AG04449 (cell line): ENCODE measurements around the gene COLGALT1.
"Not testable (repeated sequence)": the region's sequence is repeated elsewhere in the genome, so short reads cannot be mapped to it uniquely, and the experiment has no call there.

Experiments used
- CTCF ChIA-PET: fragments of 350-600 bp; formaldehyde crosslinking; extraction: SDS; loops from one replicate; lab custom pipeline; 2021; ENCODE audit warnings: antibody characterized with exemption; lab: Yijun Ruan, JAX
- POLR2A ChIA-PET: fragments of 400-600, 350-600 bp; formaldehyde crosslinking; extraction: SDS; loops from one replicate; lab custom pipeline; 2020; ENCODE audit warnings: antibody characterized with exemption, inconsistent platforms; lab: Yijun Ruan, JAX
- DNase-seq: peaks from one replicate; pipeline ENCODE4 v3.0.0-alpha.2; 2010; ENCODE audit warnings: low read depth, low spot score
- H3K4me3 ChIP-seq: 2 replicates; pipeline ENCODE4 v1.5.1; 2011; ENCODE audit warnings: low read depth, mild to moderate bottlenecking, control low read depth, low read length
- CTCF ChIP-seq: IDR thresholded peaks from one replicate; pipeline ENCODE4 v1.5.1; 2011; ENCODE audit warnings: mild to moderate bottlenecking, moderate library complexity, low read length, control low read depth, inconsistent platforms; ENCODE audit not compliant: insufficient read depth; ENCODE audit errors: missing control alignments

COLGALT1 gene

GRCh38 chr19:17544418-17544817 lies 11.0 kb upstream of the COLGALT1 start:
- ChIA-PET POLR2A (no interaction called here), CTCF (interaction anchor here (0.8 to 1.1 kb wide), 2 partner anchors 13 to 29 kb away, joined by 3 to 4 read pairs; no protein-coding TSS in a partner anchor)
- no peak overlapping the region for H3K4me3 ChIP-seq
- TF ChIP-seq CTCF: no peak
- DNase-seq: no peak

GRCh38 chr19:17548145-17548544 lies 7.3 kb upstream of the COLGALT1 start:
- POLR2A ChIA-PET: no interaction called here
- DNase-seq: no peak
- no peak for TF ChIP-seq CTCF
- CTCF ChIA-PET: no interaction called here
- no peak overlapping the region for H3K4me3 ChIP-seq

- no peak for TF ChIP-seq CTCF
- ChIA-PET CTCF (interaction anchor here (1.1 kb wide), 1 partner anchor 24 kb away, joined by 5 read pairs; no protein-coding TSS in a partner anchor), POLR2A (no interaction called here)
- DNase-seq: no peak
- H3K4me3 ChIP-seq: no peak overlapping the region
Measured at GRCh38 chr19:17549085-17549740, 6.2 kb upstream of the COLGALT1 start.

- DNase-seq: no peak
- CTCF ChIA-PET: no interaction called here
- TF ChIP-seq CTCF: no peak
- H3K4me3 ChIP-seq: no peak overlapping the region
- POLR2A ChIA-PET: no interaction called here
Measured at GRCh38 chr19:17550076-17550667, 5.3 kb upstream of the COLGALT1 start.

GRCh38 chr19:17552735-17553134 lies 2.7 kb upstream of the COLGALT1 start:
- POLR2A ChIA-PET: interaction anchor here (0.7 kb wide), 1 partner anchor 41 kb away, joined by 4 read pairs; the partner anchor contains the start of gene PGLS

GRCh38 chr19:17553256-17553655 lies 2.2 kb upstream of the COLGALT1 start:
- CTCF ChIA-PET: interaction anchor here (0.7 to 4.5 kb wide), 7 partner anchors 14 to 163 kb away, joined by 3 to 30 read pairs (median 3); no protein-coding TSS in a partner anchor
- POLR2A ChIA-PET: interaction anchor here (0.7 kb wide), 2 partner anchors 16 to 42 kb away, joined by 4 read pairs; partner anchors contain the start of gene PGLS
- no peak for TF ChIP-seq CTCF
- peak; percentile 81 for DNase-seq
- H3K4me3 ChIP-seq: peak overlapping the region; percentile 8; the same call in 1 of the 2 replicates

More at GRCh38 chr19:17552735-17553134, 2.7 kb upstream of the COLGALT1 start:
- not testable (repeated sequence) for H3K4me3 ChIP-seq, DNase-seq
- CTCF ChIA-PET: interaction anchor here (1.0 to 4.5 kb wide), 5 partner anchors 14 to 56 kb away, joined by 3 to 30 read pairs (median 3); no protein-coding TSS in a partner anchor
